Activated T-helper 1 cell treated with anti-CD3 and anti-CD28 coated beads, Interleukin-12 subunit alpha, Interleukin-12 subunit beta, Interleukin-2, Interleukin-4 antibody, amounts not matched to agents 30 ng/mL and 10 ng/mL and 1 ng/mL, durations not matched to agents 14 hours and 24 hours and 36 hours (primary cell): ENCODE data around the gene TM4SF1. TPM values are rescaled to one million over a fixed set of nuclear protein-coding genes. Genes with fewer than 3 reads are reported as not detected.

Source experiments
- DNase-seq: peaks from one replicate; pipeline ENCODE4 v3.0.0; 2021; ENCODE audit warnings: low spot score
- H3K27ac Mint-ChIP-seq: one replicate; pipeline ENCODE4 v1.8.0; 2021; ENCODE audit warnings: mild to moderate bottlenecking, mixed read lengths
- H3K27me3 Mint-ChIP-seq: one replicate; pipeline ENCODE4 v1.8.0; 2022; ENCODE audit warnings: mild to moderate bottlenecking, moderate library complexity, mixed read lengths; ENCODE audit not compliant: insufficient read depth
- H3K36me3 Mint-ChIP-seq: one replicate; pipeline ENCODE4 v1.8.0; 2021; ENCODE audit warnings: low read depth, mixed read lengths
- H3K4me1 Mint-ChIP-seq: one replicate; pipeline ENCODE4 v1.8.0; 2021; ENCODE audit warnings: low read depth, mixed read lengths
- H3K4me3 Mint-ChIP-seq: one replicate; pipeline ENCODE4 v1.8.0; 2021; ENCODE audit warnings: mild to moderate bottlenecking, moderate library complexity, mixed read lengths
- H3K9me3 Mint-ChIP-seq: one replicate; pipeline ENCODE4 v1.8.0; 2021; ENCODE audit warnings: mixed read lengths
- intact Hi-C: fragments of 100-400 bp; cut with micrococcal nuclease; formaldehyde crosslinking; loops from one replicate; pipeline ENCODE4 v1.15.1; 2024
- total RNA-seq: library from RNA; stranded (reverse); gene quantifications from 2 replicates; pipeline ENCODE4 v1.2.3, GENCODE V29; 2022

Gene TM4SF1
- total RNA-seq, 1 donor from 2014 or later = 0.13 TPM

DNA sequence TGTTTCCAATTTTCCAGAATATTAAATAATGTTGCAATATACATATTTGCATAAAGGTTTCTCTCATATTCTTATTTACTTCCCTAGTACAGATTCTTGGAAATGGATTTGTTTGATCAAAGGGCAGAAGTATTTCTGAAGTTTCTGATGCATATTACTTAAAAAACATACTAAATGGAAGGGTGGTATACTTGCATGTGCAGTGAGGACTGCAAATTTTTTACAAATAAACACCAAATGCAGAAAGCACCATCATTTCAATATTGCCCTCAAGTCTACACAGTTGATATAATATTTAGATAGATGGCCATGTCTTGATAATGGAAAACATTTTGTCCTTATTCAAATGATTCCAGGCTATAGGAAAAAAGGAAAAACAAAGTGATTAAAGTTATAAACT lies 56.3 kb downstream of the TM4SF1 start:
- H3K9me3 Mint-ChIP-seq = no peaks in the 10 kb centered on the region
- no peak for DNase-seq
- peaks cover 12% of the 10 kb centered on the region for H3K27me3 Mint-ChIP-seq
- H3K27ac Mint-ChIP-seq = no peak overlapping the region
- intact Hi-C loops = no loop called here
- H3K36me3 Mint-ChIP-seq = no peaks in the 10 kb centered on the region
- H3K4me1 Mint-ChIP-seq = no peaks in the 10 kb centered on the region
- H3K4me3 Mint-ChIP-seq = no peak overlapping the region

DNA sequence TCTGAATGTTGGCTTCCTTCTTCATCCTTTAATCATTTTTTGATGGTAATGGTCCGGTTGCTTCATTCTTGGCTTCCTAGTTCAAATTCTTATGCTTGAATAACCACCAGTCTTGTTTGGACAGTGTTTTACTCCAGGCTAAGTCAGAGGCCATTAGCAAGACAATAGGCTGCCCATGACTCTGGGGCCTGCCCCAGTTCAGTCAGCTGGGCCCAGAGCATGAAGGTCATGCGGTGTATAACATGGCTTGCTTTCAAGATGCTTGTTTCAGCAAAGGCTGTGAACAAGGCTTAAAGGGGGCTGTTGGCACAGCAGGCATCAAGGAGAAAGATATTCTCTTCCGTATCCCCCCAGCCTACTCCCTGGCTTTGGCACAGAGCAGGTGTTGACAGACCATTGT lies 57.7 kb downstream of the TM4SF1 start:
- Mint-ChIP-seq H3K27ac (no peak overlapping the region), H3K4me1 (no peaks in the 10 kb centered on the region), H3K36me3 (no peaks in the 10 kb centered on the region), H3K9me3 (no peaks in the 10 kb centered on the region), H3K4me3 (no peak overlapping the region), H3K27me3 (peaks cover 12% of the 10 kb centered on the region)
- DNase-seq = no peak
- intact Hi-C loops = no loop called here

Other genes with a start within 250 kb of the TM4SF1 start
- gene HPS3, start 248.0 kb downstream of the TM4SF1 start, total RNA-seq = 15.8 and 17.3 TPM in 2 replicates
- not detected in 2 replicates for gene CP, start 155.8 kb downstream of the TM4SF1 start, total RNA-seq
- gene TM4SF18, start 44.0 kb downstream of the TM4SF1 start, total RNA-seq = not detected in 2 replicates
- gene TM4SF4, start 97.0 kb upstream of the TM4SF1 start, total RNA-seq = not detected in 2 replicates